ENCODE results near the gene NOL9. TPM values are rescaled to one million over a fixed set of nuclear protein-coding genes. Genes with fewer than 3 reads are reported as not detected.
A peak's percentile ranks its signal among the peaks of the same experiment; 100 is the strongest.
"Not testable (repeated sequence)": the region's sequence is repeated elsewhere in the genome, so short reads cannot be mapped to it uniquely, and the experiment has no call there.

NOL9 gene
- total RNA-seq, 6 experiments from 2014 or later, result 26.4 to 36.4 (median 33.4) TPM

GRCh38 chr1:6601049-6601922 is 47.0 kb upstream of the NOL9 start:
- H3K36me3 Mint-ChIP-seq (ENCODE audit: low read depth), result peaks cover 16% of the 10 kb centered on the region; the same call in 1 of the 2 replicates

GRCh38 chr1:6600410-6601048 is 46.2 kb upstream of the NOL9 start:
- peaks cover 36% of the 10 kb centered on the region for H3K4me1 Mint-ChIP-seq (ENCODE audit: low read depth)
- H3K9me3 Mint-ChIP-seq, result no peaks in the 10 kb centered on the region
- H3K36me3 Mint-ChIP-seq (ENCODE audit: low read depth), result peaks cover 22% of the 10 kb centered on the region
- peak overlapping the region; percentile 97 for H3K27ac Mint-ChIP-seq
- peaks cover 2% of the 10 kb centered on the region; the same call in 1 of the 2 replicates for H3K27me3 Mint-ChIP-seq (ENCODE audit: insufficient read depth)
- H3K4me3 Mint-ChIP-seq, result peak overlapping the region; percentile 96
- DNase-seq, result no peak
- TF ChIP-seq CTCF (IDR thresholded peaks at IDR 0.05), result no peak

More at GRCh38 chr1:6601049-6601922, 47.0 kb upstream of the NOL9 start:
- TF ChIP-seq CTCF (IDR thresholded peaks at IDR 0.05), result no peak; the same call in 1 of the 2 replicates
- Mint-ChIP-seq H3K4me1 (ENCODE audit: low read depth) (peaks cover 36% of the 10 kb centered on the region), H3K4me3 (peak overlapping the region; percentile 96), H3K27ac (peak overlapping the region; percentile 97), H3K9me3 (no peaks in the 10 kb centered on the region), H3K27me3 (ENCODE audit: insufficient read depth) (peaks cover 2% of the 10 kb centered on the region; the same call in 1 of the 2 replicates)
- DNase-seq, result peak; percentile 96

GRCh38 chr1:6599991-6600390 is 45.7 kb upstream of the NOL9 start:
- Mint-ChIP-seq H3K4me1 (ENCODE audit: low read depth) (peaks cover 33% of the 10 kb centered on the region), H3K4me3 (peak overlapping the region; percentile 96), H3K27ac (peak overlapping the region; percentile 97), H3K36me3 (ENCODE audit: low read depth) (peaks cover 22% of the 10 kb centered on the region)
- not testable (repeated sequence) for H3K9me3 Mint-ChIP-seq; DNase-seq; H3K27me3 Mint-ChIP-seq (ENCODE audit: insufficient read depth)

- Mint-ChIP-seq H3K27me3 (ENCODE audit: insufficient read depth) (peaks cover 2% of the 10 kb centered on the region; the same call in 1 of the 2 replicates), H3K4me3 (peak overlapping the region; percentile 49), H3K36me3 (ENCODE audit: low read depth) (peaks cover 22% of the 10 kb centered on the region), H3K27ac (peak overlapping the region; percentile 46; the same call in 1 of the 2 replicates), H3K4me1 (ENCODE audit: low read depth) (peaks cover 28% of the 10 kb centered on the region), H3K9me3 (no peaks in the 10 kb centered on the region)
- TF ChIP-seq CTCF (IDR thresholded peaks at IDR 0.05), result no peak
- no peak for DNase-seq
Measured at GRCh38 chr1:6599141-6599975, 45.0 kb upstream of the NOL9 start.

GRCh38 chr1:6597777-6598131 is 43.4 kb upstream of the NOL9 start:
- Mint-ChIP-seq H3K4me3 (no peak overlapping the region), H3K9me3 (no peaks in the 10 kb centered on the region), H3K27ac (no peak overlapping the region), H3K27me3 (ENCODE audit: insufficient read depth) (no peaks in the 10 kb centered on the region), H3K36me3 (ENCODE audit: low read depth) (peaks cover 26% of the 10 kb centered on the region), H3K4me1 (ENCODE audit: low read depth) (peaks cover 16% of the 10 kb centered on the region)
- no peak for TF ChIP-seq CTCF (IDR thresholded peaks at IDR 0.05)
- DNase-seq, result no peak

Data from HFFc6 (cell line).